Tibial artery (tissue), 4 donors: ENCODE measurements around the gene SH3D21.

ENCODE experiments used
- DNase-seq, 2 donors: peaks; one replicate each; pipeline ENCODE4 v3.0.0-alpha.2; 2019
- H3K27ac ChIP-seq, 2 donors: fragments of 200-600 bp; sonication (generic) in 1 of 2; 1 replicate in 1 of 2; 2 replicates in 1 of 2; pipeline ENCODE4 v1.5.1; 2018 to 2019; ENCODE audit warnings: mild to moderate bottlenecking in 1 of 2
- H3K27me3 ChIP-seq, 2 donors: fragments of 200-600 bp; sonication (generic) in 1 of 2; one replicate each; pipeline versions ENCODE4 v1.5.1 to v1.6.0; 2016 to 2019
- H3K36me3 ChIP-seq, 3 donors: fragments of 200-600 bp; sonication (generic) in 2 of 3; one replicate each; pipeline ENCODE4 v1.5.1; 2016 to 2019; ENCODE audit warnings: mild to moderate bottlenecking in 2 of 3
- H3K4me1 ChIP-seq, 4 donors: fragments of 200-600 bp; sonication (generic) in 2 of 4; 1 replicate in 3 of 4; 2 replicates in 1 of 4; pipeline ENCODE4 v1.5.1; 2016 to 2019
- H3K4me3 ChIP-seq, 2 donors: fragments of 200-600 bp; sonication (generic) in 1 of 2; 1 replicate in 1 of 2; 2 replicates in 1 of 2; pipeline ENCODE4 v1.5.1; 2018 to 2019; ENCODE audit warnings: mild to moderate bottlenecking in 2 of 2
- H3K9me3 ChIP-seq, 3 donors: fragments of 200-600 bp; sonication (generic) in 1 of 3; one replicate each; pipeline ENCODE4 v1.5.1; 2016 to 2019
- intact Hi-C: fragments of 100-400 bp; cut with DNase I; formaldehyde crosslinking; loops from one replicate; pipeline ENCODE4 v1.15.0; 2023; ENCODE audit warnings: low total_unique reads
- TF ChIP-seq, protein P1 (sequence below), 2 experiments: fragments of 200-600 bp in 1 of 2; fragments of 450-650 bp in 1 of 2; IDR thresholded peaks; one replicate each; pipeline ENCODE4 v1.5.1; 2017 to 2019; ENCODE audit warnings: antibody characterized with exemption in 2 of 2, mild to moderate bottlenecking in 1 of 2, moderate library complexity in 1 of 2

SH3D21 gene

DNA sequence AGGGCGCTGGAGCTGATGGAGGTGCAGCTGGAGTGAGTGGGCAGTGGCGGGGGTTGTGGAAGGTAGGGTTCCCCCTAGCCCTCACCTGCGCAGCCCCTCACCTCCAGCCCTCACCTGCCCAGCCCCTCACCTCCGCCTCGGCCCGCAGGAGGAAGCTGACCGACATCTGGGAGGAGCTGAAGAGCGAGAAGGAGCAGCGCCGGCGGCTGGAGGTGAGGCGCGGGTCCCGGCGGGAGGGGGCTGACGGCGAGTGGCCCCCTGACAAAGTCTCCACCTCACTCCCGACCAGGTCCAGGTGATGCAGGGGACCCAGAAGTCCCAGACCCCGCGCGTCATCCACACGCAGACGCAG, 14.6 kb downstream of the SH3D21 start:
- H3K9me3 ChIP-seq = no peaks in the 10 kb centered on the region
- TF ChIP-seq, protein P1, sequence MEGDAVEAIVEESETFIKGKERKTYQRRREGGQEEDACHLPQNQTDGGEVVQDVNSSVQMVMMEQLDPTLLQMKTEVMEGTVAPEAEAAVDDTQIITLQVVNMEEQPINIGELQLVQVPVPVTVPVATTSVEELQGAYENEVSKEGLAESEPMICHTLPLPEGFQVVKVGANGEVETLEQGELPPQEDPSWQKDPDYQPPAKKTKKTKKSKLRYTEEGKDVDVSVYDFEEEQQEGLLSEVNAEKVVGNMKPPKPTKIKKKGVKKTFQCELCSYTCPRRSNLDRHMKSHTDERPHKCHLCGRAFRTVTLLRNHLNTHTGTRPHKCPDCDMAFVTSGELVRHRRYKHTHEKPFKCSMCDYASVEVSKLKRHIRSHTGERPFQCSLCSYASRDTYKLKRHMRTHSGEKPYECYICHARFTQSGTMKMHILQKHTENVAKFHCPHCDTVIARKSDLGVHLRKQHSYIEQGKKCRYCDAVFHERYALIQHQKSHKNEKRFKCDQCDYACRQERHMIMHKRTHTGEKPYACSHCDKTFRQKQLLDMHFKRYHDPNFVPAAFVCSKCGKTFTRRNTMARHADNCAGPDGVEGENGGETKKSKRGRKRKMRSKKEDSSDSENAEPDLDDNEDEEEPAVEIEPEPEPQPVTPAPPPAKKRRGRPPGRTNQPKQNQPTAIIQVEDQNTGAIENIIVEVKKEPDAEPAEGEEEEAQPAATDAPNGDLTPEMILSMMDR (IDR thresholded peaks at IDR 0.05) = no peak
- peaks cover 6 to 38% (median 34%) of the 10 kb centered on the region in 4 donors for H3K4me1 ChIP-seq
- H3K27ac ChIP-seq = peak overlapping the region; percentile 85 to 96
- H3K36me3 ChIP-seq = no peaks in the 10 kb centered on the region
- H3K4me3 ChIP-seq = peak overlapping the region; percentile 60 to 76
- intact Hi-C loops = no loop called here
- no peaks in the 10 kb centered on the region for H3K27me3 ChIP-seq
- DNase-seq = no peak

DNA sequence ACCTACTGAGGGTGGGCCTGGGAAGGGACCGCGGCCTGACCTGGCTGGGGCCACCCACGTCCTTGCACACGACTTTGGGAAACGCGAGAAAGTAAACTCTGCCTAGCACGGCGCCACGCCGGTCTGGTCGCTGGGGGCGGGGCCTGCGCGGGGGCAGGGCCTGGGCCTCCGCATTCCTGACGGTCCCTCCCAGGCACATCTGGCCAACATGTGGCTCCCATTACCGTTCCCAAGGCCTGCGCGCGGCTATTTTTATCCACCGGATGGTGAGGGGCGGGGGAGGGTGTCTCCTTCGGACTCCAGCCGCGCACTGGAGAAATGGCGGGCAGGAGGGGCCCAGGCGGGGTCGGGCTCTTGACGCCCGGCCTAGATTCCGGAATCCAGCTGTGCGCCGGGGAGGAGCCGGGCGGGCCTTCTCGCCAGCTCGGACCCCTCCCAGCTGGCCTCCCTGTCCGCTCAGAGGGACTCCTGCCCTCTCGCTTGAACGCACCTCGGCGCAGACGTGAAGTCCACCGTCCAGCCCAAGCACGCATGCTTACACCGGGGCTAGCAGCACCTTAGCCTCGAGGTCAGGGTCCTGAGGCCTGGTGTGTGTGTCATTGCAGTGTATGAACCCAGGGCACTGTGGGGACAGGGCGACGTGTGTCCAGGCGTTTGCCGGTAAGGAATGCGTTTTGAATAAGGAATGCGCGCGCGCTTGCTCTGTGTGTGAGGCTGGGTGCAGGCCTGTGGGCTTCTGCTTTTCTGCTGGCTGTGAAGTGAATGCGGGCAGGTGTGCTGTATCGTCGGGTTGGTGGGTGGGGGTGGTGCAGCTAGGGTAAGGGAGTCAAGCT, 15.2 kb downstream of the SH3D21 start:
- Histone ChIP-seq H3K27ac (peak overlapping the region; percentile 85 to 96), H3K36me3 (no peaks in the 10 kb centered on the region), H3K9me3 (no peaks in the 10 kb centered on the region), H3K4me3 (peak overlapping the region; percentile 60 to 76), H3K27me3 (no peaks in the 10 kb centered on the region), H3K4me1 (peaks cover 6 to 38% (median 34%) of the 10 kb centered on the region in 4 donors)
- DNase-seq = peak; percentile 76 to 91
- intact Hi-C loops = no loop called here
- TF ChIP-seq, protein P1 (IDR thresholded peaks at IDR 0.05) = no peak

DNA sequence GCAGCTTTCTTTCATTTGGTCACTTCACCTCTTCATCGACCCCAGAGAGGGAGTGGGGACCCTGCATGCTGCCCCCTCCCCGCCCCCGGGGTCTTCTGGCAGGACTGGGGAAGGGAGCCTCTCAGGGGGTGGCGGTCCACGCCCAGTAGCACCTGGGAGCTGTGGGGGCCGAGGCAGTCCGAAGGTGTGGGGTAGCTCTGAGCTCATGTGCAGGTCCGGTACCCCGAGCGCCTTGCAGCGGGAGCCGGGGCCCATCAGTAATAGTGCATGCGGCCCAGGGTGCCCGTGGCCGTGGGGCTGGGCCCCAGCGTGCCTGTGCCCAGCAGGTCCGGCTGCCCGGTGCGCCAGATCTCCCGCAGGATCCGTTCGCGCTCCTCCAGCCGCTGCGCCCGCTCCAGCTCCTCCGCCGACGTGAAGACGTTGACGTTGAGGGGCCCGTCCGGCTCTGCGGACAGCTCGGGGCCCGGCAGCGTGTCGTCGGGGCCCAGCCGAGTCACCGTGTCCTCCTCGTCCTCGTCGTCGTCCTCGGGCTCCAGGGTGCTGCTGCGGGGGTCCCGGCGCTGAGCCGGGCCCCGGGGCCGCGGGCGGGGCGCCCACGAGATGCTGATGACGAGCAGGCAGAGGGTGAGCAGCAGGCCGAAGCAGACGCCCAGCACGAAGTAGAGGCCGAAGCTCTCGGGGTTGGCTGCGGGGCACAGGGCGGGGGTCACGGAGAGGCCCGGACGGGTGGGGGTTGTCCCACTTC, 16.0 kb downstream of the SH3D21 start:
- Histone ChIP-seq H3K27me3 (no peaks in the 10 kb centered on the region), H3K27ac (peak overlapping the region; percentile 85 to 96), H3K4me3 (peak overlapping the region; percentile 60 to 76), H3K4me1 (peaks cover 6 to 38% (median 34%) of the 10 kb centered on the region in 4 donors), H3K9me3 (no peaks in the 10 kb centered on the region), H3K36me3 (no peaks in the 10 kb centered on the region)
- TF ChIP-seq, protein P1 (IDR thresholded peaks at IDR 0.05) = no peak
- intact Hi-C loops = no loop called here
- peak in 1 of 2 donors; percentile 78 for DNase-seq

DNA sequence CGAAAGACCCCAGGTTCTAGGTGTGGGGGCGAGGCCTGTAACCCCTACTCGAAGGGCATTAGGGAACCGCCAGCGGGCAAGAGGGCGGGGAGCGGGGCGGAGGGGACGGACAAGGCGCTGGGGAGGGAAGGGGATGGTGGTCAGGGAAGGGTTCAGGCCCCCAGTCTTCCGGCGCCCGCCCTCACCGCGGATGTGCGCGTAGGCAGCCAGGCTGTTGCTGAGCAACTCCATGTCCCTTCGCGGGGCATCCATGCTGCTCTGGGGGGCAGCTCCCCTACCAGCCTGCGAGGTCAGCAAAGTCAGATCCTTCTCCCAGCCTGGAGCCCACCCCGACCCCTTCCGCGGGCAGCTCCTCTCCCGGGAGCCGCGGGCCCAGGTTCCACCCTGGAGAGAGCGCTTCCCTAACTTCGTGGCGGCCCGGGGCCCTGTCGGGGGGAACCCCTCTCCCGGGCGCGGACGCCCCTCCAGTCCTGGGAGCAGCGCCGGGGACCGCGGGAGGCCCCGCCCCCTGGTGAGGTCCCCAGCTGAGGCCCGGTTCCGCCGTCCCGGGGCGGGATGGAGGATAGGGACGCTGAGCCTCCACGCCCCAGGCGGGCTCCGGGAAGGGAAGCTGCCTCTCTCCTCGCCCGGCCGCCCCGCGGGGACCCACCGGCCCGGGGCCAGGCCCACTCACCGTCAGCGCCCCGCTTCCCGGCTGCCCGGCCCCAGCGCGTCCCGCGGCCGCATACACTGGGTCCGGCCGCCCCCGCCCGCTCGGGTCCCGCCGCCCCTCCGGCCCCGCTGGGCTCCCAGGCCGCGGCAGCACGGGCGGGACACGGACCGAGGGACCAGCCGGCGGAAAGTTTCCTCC, 16.8 kb downstream of the SH3D21 start:
- intact Hi-C loops = no loop called here
- peak; percentile 63 to 82 for DNase-seq
- peak overlapping the region; percentile 85 to 96 for H3K27ac ChIP-seq
- no peaks in the 10 kb centered on the region for H3K9me3 ChIP-seq
- no peaks in the 10 kb centered on the region for H3K36me3 ChIP-seq
- no peaks in the 10 kb centered on the region for H3K27me3 ChIP-seq
- TF ChIP-seq, protein P1 (IDR thresholded peaks at IDR 0.05) = no peak
- peaks cover 6 to 38% (median 34%) of the 10 kb centered on the region in 4 donors for H3K4me1 ChIP-seq
- H3K4me3 ChIP-seq = peak overlapping the region; percentile 60 to 76

DNA sequence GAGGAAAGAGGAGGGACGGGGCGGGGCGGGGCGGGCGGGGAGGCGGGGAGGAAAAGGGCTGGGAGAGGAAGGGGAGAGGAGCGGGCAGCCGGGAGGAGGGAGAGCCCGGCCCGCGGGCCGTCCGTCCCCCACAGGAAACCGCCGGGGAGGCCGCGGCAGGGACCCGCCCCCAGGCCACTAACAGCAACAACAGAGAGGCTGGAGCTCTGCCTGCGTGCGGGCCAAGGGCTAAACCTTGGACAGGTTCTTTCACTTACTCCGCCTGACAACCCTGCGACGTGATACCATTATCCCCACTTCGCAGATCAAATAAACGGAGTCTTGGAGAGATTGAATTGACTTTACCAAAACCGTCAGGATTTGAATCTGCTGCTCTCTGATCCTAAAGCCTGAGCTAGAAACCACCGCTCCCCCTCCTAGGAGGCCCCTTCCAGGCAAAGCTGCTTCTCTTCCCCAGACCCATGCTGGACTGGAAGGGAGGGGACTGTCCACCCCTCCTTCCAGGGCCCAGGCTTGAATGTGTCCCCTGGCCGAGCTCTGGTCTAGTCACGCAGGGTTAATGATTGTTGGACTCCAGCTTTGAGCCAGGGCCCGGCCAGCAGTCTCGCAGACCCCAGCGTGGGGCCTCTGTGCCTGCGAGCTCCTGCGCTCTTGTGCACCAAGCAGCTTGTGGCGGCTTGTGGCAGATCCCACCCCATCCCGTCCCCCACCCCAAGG, 17.6 kb downstream of the SH3D21 start, which contains the start of gene EVA1B:
Gene EVA1B, minus strand, starts transcription at position 10 of the 717 bp plus-strand sequence. CDS start 608 bp downstream, outside the sequence.
- Histone ChIP-seq H3K27me3 (no peaks in the 10 kb centered on the region), H3K9me3 (no peaks in the 10 kb centered on the region), H3K4me1 (peaks cover 6 to 40% (median 37%) of the 10 kb centered on the region in 4 donors), H3K36me3 (no peaks in the 10 kb centered on the region), H3K4me3 (peak within 1 kb of the TSS; percentile 60 to 76), H3K27ac (peak within 1 kb of the TSS; percentile 85 to 96)
- TF ChIP-seq, protein P1 (IDR thresholded peaks at IDR 0.05) = no peak
- intact Hi-C loops = no loop called here
- peak; percentile 84 to 94 for DNase-seq
